SH-SY5Y (cell line): Measurements from ENCODE around the gene ASB1.

Source experiments
- GATA2 ChIP-seq: IDR thresholded peaks from 2 replicates; pipeline ENCODE4 v1.6.1; 2011; ENCODE audit warnings: mild to moderate bottlenecking, low read depth, low read length
- GATA3 ChIP-seq: IDR thresholded peaks from 2 replicates; pipeline ENCODE4 v1.6.1; 2011; ENCODE audit warnings: low read depth, mild to moderate bottlenecking, low read length, moderate library complexity

DNA sequence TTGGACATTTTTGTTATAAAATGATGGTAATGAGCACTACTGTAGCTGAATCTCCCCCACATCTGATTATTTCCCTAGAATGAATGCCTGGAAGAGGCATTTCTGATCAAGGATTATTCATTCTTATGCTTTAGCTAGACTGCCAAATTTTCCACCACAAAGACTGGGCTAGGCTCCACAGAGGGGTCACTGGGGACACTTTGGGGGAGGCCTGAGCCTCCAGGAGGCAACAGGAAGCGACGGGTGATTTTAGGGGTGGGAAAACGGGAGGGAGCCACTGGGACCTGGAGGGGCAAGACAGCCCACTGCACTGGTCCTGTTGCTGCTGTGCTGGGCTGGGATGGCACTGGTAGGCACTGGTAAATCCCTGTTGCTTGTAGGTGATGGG, 2.4 kb upstream of the ASB1 start:
- TF ChIP-seq GATA3 (no peak), GATA2 (no peak)
